ENCODE results near the gene PRKCQ.
A peak's percentile ranks its signal among the peaks of the same experiment; 100 is the strongest.

The PRKCQ gene

GRCh38 chr10:6520138-6520537 lies 59.9 kb downstream of the PRKCQ start:
- DNase-seq (ENCODE audit: low spot score): no peak

DNA sequence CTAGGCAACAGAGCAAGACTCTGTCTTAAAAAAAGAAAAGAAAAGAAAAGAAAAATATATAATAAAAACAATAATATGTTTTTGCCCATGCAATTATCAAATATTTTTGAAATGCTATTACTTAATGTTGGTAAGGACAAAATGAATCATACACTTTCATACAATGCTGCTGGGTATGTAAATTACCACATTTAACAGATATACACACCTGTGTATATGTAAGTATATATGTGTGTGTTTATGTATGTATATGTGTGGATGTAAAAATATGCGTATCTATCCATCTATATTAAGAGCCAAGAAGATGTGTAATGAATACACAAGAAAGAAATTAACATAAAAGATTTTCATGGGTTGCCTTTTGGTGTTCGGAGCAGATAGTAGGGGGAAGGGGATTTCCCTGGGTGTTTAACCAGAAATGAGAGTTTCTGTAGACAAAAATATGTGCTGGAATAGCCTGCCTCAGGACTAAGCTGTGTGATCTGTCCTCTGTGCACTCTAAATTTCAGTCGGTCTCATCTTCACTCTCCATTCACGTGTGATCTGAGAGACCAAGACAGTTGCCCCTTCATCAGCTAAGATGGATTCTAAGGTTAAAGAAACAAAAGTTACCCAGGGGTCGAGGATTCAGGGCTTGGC lies 61.2 kb downstream of the PRKCQ start:
- DNase-seq (ENCODE audit: low spot score): no peak

- DNase-seq (ENCODE audit: low spot score): no peak
Observed at GRCh38 chr10:6516929-6517284, 63.2 kb downstream of the PRKCQ start.

GRCh38 chr10:6516281-6516928 lies 63.7 kb downstream of the PRKCQ start:
- DNase-seq (ENCODE audit: low spot score): peak; percentile 30

- no peak for DNase-seq (ENCODE audit: low spot score)
Observed at GRCh38 chr10:6514844-6515780, 65.0 kb downstream of the PRKCQ start.

DNA sequence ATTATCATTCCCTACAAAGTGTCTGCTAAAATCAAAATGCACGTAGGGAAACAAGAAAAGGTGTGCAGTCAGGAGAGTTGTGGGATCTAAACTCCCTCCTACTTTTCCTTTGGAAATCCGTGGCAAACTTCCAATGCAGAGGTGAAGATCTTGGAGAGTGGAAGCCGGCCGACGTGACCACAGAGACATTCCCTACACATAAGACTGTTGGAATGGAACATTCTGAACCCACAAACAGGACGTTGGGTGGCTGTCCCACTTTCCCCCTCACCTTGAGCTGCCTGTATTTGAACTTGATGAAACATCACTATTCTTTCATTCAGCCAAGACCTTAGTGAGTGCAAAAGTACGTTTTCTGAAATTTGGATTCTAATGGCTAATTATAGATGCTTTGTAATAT lies 65.9 kb downstream of the PRKCQ start:
- no peak for DNase-seq (ENCODE audit: low spot score)

DNA sequence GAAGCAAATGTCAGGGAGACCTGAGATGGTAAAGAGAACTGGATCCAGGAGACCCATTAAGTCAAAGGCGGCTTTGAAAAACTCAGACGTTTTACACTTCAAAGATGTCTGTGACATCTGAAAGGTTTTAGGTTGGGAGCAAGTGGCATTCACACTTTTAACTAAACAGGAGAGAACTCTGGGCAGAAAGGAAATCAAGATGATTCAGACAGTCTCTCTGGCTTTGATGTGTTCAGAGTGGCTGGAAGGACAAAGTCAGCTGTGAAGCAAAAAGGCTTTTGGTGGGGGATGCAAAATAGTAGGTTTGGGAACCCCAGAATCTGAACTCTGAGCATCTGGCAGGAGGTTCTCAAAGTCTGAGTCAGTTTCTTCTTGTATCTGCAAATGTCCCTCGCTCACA lies 66.6 kb downstream of the PRKCQ start:
- no peak for DNase-seq (ENCODE audit: low spot score)

- DNase-seq (ENCODE audit: low spot score): no peak
Observed at GRCh38 chr10:6512182-6512581, 67.9 kb downstream of the PRKCQ start.

DNA sequence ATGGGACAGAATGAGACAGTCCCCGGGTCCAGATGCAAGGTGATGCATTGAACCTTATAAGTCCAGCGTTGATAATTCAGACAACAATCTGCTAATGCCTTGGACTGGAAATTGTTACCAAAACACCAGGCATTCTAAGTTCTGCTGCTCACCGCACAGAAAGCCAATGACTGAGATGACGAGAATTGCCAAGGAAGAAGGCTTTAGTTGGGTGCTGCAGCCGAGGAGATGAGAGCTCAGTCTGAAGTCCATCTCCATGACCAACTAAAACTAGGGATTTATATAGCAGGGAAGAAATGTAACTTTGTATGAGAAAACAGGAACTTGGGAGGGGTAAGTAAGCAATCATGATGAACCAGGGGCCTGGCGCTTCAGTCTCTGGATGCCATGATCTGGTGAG lies 68.7 kb downstream of the PRKCQ start:
- no peak for DNase-seq (ENCODE audit: low spot score)

GRCh38 chr10:6507311-6507710 lies 72.8 kb downstream of the PRKCQ start:
- DNase-seq (ENCODE audit: low spot score): no peak

- DNase-seq (ENCODE audit: low spot score): no peak
Observed at GRCh38 chr10:6505300-6505699, 74.8 kb downstream of the PRKCQ start.

GRCh38 chr10:6504296-6504695 lies 75.8 kb downstream of the PRKCQ start:
- no peak for DNase-seq (ENCODE audit: low spot score)

- no peak for DNase-seq (ENCODE audit: low spot score)
Observed at GRCh38 chr10:6503171-6503570, 76.9 kb downstream of the PRKCQ start.

- DNase-seq (ENCODE audit: low spot score): no peak
Observed at GRCh38 chr10:6501931-6502330, 78.1 kb downstream of the PRKCQ start.

- no peak for DNase-seq (ENCODE audit: low spot score)
Observed at GRCh38 chr10:6499974-6500373, 80.1 kb downstream of the PRKCQ start.

GRCh38 chr10:6498771-6499170 lies 81.3 kb downstream of the PRKCQ start:
- no peak for DNase-seq (ENCODE audit: low spot score)

DNA sequence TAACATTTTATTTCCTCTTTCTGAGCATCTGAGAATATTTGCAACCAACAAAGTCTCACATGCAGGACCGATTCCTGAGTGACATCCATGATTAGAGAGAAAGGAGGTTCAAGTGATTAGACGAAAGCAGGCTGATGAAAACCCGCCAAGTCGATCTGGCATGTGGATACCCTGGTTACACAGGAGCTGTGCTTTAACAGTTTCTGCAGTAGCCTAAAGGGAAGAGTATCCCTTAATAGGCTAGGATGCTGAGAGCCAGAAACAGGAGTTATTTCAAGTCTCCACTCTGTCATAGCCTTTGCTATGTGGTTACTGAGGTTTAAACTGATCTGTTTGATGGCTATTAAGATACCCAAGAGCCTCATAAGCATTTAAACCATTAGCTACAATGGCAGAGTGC lies 82.5 kb downstream of the PRKCQ start:
- DNase-seq (ENCODE audit: low spot score): no peak

GRCh38 chr10:6494936-6495592 lies 85.0 kb downstream of the PRKCQ start:
- DNase-seq (ENCODE audit: low spot score): no peak

GRCh38 chr10:6494442-6494819 lies 85.6 kb downstream of the PRKCQ start:
- no peak for DNase-seq (ENCODE audit: low spot score)

- no peak for DNase-seq (ENCODE audit: low spot score)
Observed at GRCh38 chr10:6493521-6494441, 86.3 kb downstream of the PRKCQ start.

DNA sequence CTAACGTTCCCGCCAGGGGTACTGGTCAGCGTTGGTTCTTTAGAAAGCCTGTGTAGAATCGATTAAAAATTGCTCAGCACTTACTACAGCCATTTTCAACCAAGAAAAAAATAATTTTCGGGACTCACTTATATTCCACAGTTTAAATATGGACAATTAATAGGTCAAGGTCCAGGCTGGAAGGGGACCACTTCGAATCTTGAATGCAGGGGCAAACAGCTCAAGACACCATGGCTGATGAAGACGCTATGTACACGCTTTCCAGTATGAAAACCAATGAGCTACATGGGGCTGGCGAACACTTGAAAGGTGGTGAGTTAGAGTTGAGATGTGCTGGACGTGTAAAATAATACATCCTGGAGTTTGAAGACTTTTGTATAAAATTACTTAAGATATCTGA lies 87.2 kb downstream of the PRKCQ start:
- DNase-seq (ENCODE audit: low spot score): no peak
